Measurements from ENCODE around the gene PRR23C. TPM values are rescaled to one million over a fixed set of nuclear protein-coding genes. Genes with fewer than 3 reads are reported as not detected.

PRR23C gene
- total and polyA plus RNA-seq, 4 experiments from 2014 or later, result not detected

DNA sequence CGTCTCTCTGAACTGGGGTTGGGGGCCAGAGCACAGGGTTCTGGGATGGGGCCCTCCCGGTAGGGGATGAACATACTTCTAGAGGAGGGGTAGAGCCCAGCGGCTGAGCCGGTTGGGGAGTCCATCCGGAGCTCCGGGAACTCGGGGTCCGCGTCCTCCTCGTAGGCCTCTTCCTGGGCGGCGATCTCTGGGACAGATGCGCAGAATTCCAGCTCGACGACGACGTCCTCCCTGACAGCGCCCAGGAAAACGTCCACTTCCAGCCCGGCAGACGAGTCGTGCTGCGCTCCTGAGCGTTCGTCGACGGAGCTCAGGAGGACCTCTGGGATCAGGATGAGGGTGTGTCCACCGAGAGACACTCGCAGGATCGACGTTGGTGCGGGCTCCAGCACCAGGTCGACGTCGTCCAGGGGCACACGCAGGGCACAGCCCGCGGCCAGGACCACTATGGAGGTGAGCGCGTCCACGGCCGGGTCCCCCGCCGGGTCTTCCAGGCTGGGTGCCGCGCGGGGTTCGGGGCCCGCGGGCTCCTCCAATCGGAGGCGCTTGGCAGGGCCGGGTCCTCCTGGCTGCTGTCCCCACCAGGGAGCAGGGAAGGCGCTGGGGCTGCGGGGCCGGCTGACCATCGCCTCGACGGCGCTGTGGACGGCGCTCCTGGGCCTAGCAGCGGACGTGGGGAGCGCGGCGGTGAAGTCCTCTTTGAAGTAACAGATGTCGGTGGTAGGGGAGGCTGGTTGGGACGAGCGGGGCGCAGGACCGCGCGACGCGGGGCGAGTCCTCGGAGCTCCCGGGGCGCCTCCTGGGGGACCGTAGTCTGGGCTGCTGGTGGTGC is 24.4 kb downstream of the PRR23C start:
- ChIA-PET POLR2A (ENCODE audit: partially characterized antibody) (no interaction called here), CTCF (ENCODE audit: partially characterized antibody) (no interaction called here)
- no peaks in the 10 kb centered on the region for H3K4me1 Mint-ChIP-seq
- intact Hi-C loops (cut with micrococcal nuclease), result no loop called here
- H3K36me3 Mint-ChIP-seq, result peaks cover 0 to 5% of the 10 kb centered on the region in 2 donors
- no peak overlapping the region for H3K4me3 Mint-ChIP-seq
- peaks cover 3 to 8% of the 10 kb centered on the region in 2 donors for H3K27me3 Mint-ChIP-seq
- H3K4me1 ChIP-seq (ENCODE audit: insufficient read depth, low read length), result no peaks in the 10 kb centered on the region
- no peak overlapping the region for H3K27ac ChIP-seq (ENCODE audit: low read depth, low read length)
- no peak overlapping the region for H3K27ac Mint-ChIP-seq
- no peak for DNase-seq
- peaks cover 0 to 19% (median 6%) of the 10 kb centered on the region in 8 donors for H3K9me3 Mint-ChIP-seq
- H3K9me3 ChIP-seq (ENCODE audit: control insufficient read depth in 1 of 2, low read length in 2 of 2), result no peaks in the 10 kb centered on the region
- H3K27me3 ChIP-seq (ENCODE audit: insufficient read depth, low read length), result no peaks in the 10 kb centered on the region
- H3K4me3 ChIP-seq (ENCODE audit: low read length in 2 of 2), result no peak overlapping the region
- no peaks in the 10 kb centered on the region for H3K36me3 ChIP-seq (ENCODE audit: insufficient read depth, low read length)

DNA sequence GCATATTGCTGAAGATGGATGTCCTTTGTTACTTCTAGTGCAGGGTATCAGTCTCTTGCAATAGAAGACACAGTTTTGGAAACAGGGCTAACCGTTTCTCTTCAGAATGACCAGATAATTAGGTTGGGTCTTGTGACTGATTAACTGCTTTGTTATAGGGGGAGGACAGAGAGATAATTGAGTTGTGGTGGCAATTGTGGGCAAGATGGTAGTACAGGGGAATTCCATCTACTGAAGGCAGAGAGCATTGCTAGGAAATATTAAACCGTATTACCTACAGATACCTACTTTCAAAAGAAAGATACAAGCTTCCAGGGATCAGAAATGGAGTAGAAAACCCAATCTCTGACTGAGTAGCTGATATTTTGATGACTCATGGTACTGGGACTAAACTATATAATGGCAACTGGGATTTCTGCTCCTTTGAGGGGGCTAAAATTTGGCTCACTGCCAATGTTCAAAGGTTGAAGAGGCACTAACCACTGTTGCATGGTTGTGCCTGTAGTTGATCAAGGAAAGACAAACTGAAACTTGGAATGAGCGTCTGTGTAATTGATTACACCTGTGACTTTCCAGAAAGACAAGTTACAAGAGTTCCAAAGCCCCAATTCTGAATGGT is 28.2 kb downstream of the PRR23C start:
- POLR2A ChIA-PET (ENCODE audit: partially characterized antibody), result no interaction called here
- no peak overlapping the region for H3K27ac Mint-ChIP-seq
- H3K9me3 ChIP-seq (ENCODE audit: control insufficient read depth in 1 of 2, low read length in 2 of 2), result no peaks in the 10 kb centered on the region
- DNase-seq, result no peak
- H3K4me1 Mint-ChIP-seq, result no peaks in the 10 kb centered on the region
- H3K9me3 Mint-ChIP-seq, result peaks cover 0 to 36% (median 14%) of the 10 kb centered on the region in 8 donors
- no peaks in the 10 kb centered on the region for H3K36me3 ChIP-seq (ENCODE audit: insufficient read depth, low read length)
- intact Hi-C loops (cut with micrococcal nuclease), result no loop called here
- H3K4me3 Mint-ChIP-seq, result no peak overlapping the region
- no peak overlapping the region for H3K27ac ChIP-seq (ENCODE audit: low read depth, low read length)
- H3K4me3 ChIP-seq (ENCODE audit: low read length in 2 of 2), result no peak overlapping the region
- CTCF ChIA-PET (ENCODE audit: partially characterized antibody), result interaction anchor here (0.9 kb wide), 1 partner anchor 36 kb away, joined by 3 read pairs; no protein-coding TSS in a partner anchor
- peaks cover 0 to 5% of the 10 kb centered on the region in 2 donors for H3K36me3 Mint-ChIP-seq
- no peaks in the 10 kb centered on the region for H3K4me1 ChIP-seq (ENCODE audit: insufficient read depth, low read length)
- peaks cover 5 to 8% of the 10 kb centered on the region in 2 donors for H3K27me3 Mint-ChIP-seq
- H3K27me3 ChIP-seq (ENCODE audit: insufficient read depth, low read length), result no peaks in the 10 kb centered on the region

DNA sequence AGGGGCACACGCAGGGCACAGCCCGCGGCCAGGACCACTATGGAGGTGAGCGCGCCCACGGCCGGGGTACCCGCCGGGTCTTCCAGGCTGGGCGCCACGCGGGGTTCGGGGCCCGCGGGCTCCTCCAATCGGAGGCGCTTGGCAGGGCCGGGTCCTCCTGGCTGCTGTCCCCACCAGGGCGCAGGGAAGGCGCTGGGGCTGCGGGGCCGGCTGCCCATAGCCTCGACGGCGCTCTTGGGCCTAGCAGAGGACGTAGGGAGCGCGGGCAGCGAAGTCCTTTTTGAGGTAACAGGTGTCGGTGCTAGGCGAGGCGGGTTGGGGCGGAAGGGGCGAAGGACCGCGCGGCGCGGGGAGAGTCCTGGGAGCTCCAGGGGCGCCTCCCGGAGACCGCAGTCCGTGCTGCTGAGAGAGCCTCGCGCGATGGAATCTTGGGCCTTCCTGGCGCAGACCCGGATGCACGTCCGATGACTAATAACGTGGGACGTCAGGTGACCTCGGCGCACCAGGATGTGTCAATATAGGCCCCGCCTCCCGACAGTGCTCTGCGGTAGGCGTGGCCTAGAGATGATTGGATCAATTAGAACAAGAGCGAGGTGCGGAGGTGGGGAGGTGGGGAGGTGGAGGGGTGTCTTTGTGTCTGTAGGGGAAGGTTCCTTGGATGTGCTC is 38.5 kb downstream of the PRR23C start, which contains the start of gene PRR23A:
TSS of gene PRR23A (minus strand) at position 218 of the 666 bp plus-strand sequence. CDS start at position 218, 0 bp downstream.
- no peak within 1 kb of the TSS for H3K27ac Mint-ChIP-seq
- H3K4me3 Mint-ChIP-seq, result no peak within 1 kb of the TSS
- DNase-seq, result no peak
- Histone ChIP-seq H3K4me3 (ENCODE audit: low read length in 2 of 2) (no peak within 1 kb of the TSS), H3K4me1 (ENCODE audit: insufficient read depth, low read length) (no peaks in the 10 kb centered on the region), H3K27me3 (ENCODE audit: insufficient read depth, low read length) (no peaks in the 10 kb centered on the region), H3K27ac (ENCODE audit: low read depth, low read length) (no peak within 1 kb of the TSS), H3K9me3 (ENCODE audit: control insufficient read depth in 1 of 2, low read length in 2 of 2) (no peaks in the 10 kb centered on the region), H3K36me3 (ENCODE audit: insufficient read depth, low read length) (no peaks in the 10 kb centered on the region)
- intact Hi-C loops (cut with micrococcal nuclease), result no loop called here
- peaks cover 0 to 5% of the 10 kb centered on the region in 2 donors for H3K36me3 Mint-ChIP-seq
- CTCF ChIA-PET (ENCODE audit: partially characterized antibody), result no interaction called here
- POLR2A ChIA-PET (ENCODE audit: partially characterized antibody), result no interaction called here
- peaks cover 2% of the 10 kb centered on the region in 2 donors for H3K27me3 Mint-ChIP-seq
- H3K9me3 Mint-ChIP-seq, result peaks cover 0 to 36% (median 14%) of the 10 kb centered on the region in 8 donors
- no peaks in the 10 kb centered on the region for H3K4me1 Mint-ChIP-seq

DNA sequence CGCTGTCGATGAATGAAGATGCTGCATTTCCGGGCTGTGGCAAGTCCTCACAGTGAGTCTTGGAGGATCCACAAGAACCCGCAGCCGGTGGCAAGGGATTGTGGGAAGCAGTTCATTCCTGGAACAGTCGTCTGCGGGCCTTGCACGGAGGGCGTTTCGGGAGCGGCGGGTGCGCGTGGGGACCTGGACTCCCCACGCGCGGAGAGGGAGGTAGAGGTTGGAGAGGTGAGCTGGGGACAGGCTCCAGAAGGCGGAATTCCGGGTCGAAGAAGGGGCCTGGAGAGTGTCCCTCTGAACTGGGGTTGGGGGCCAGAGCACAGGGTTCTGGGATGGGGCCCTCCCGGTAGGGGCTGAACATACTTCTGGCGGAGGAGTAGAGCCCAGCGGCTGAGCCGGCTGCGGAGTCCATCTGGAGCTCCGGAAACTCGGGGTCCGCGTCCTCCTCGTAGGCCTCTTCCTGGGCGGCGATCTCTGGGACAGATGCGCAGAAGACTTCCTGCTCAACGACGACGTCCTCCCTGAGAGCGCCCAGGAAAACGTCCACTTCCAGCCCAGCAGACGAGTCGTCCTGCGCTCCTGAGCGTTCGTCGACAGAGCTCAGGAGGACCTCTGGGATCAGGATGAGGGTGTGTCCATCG is 39.2 kb downstream of the PRR23C start:
- ChIA-PET POLR2A (ENCODE audit: partially characterized antibody) (no interaction called here), CTCF (ENCODE audit: partially characterized antibody) (no interaction called here)
- no peak for DNase-seq
- Histone ChIP-seq H3K4me3 (ENCODE audit: low read length in 2 of 2) (no peak overlapping the region), H3K27ac (ENCODE audit: low read depth, low read length) (no peak overlapping the region), H3K36me3 (ENCODE audit: insufficient read depth, low read length) (no peaks in the 10 kb centered on the region), H3K9me3 (ENCODE audit: control insufficient read depth in 1 of 2, low read length in 2 of 2) (no peaks in the 10 kb centered on the region), H3K27me3 (ENCODE audit: insufficient read depth, low read length) (no peaks in the 10 kb centered on the region), H3K4me1 (ENCODE audit: insufficient read depth, low read length) (no peaks in the 10 kb centered on the region)
- Mint-ChIP-seq H3K27ac (no peak overlapping the region), H3K4me3 (no peak overlapping the region), H3K9me3 (peaks cover 0 to 42% (median 19%) of the 10 kb centered on the region in 8 donors), H3K4me1 (no peaks in the 10 kb centered on the region), H3K36me3 (peaks cover 0 to 5% of the 10 kb centered on the region in 2 donors), H3K27me3 (peaks cover 2 to 5% of the 10 kb centered on the region in 2 donors)
- intact Hi-C loops (cut with micrococcal nuclease), result no loop called here

DNA sequence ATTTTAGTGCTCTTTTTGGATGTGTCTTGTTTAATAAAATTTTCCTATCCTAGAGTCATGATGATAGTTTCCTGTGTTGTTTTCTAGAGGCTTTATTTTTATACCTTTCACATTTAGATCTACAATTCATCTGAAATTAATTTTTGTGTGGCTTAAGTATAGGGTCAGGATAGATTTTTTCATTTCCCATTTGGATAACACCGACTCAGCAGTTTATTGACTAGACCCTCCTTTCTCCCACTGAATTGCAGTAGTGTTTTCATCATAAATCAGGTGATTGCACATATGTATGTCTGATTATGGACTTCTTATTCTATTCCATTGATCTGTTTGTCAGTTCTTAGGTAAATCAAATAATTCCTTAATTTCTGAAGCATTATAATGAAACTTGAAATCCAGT is 49.0 kb downstream of the PRR23C start:
- CTCF ChIA-PET (ENCODE audit: partially characterized antibody), result no interaction called here
- H3K9me3 Mint-ChIP-seq, result peaks cover 0 to 7% (median 1%) of the 10 kb centered on the region in 8 donors
- no peak overlapping the region for H3K4me3 Mint-ChIP-seq
- H3K4me3 ChIP-seq (ENCODE audit: low read length in 2 of 2), result no peak overlapping the region
- peaks cover 14 to 25% of the 10 kb centered on the region in 2 donors for H3K27me3 Mint-ChIP-seq
- intact Hi-C loops (cut with micrococcal nuclease), result no loop called here
- no peaks in the 10 kb centered on the region for H3K4me1 ChIP-seq (ENCODE audit: insufficient read depth, low read length)
- no peak overlapping the region for H3K27ac ChIP-seq (ENCODE audit: low read depth, low read length)
- H3K27me3 ChIP-seq (ENCODE audit: insufficient read depth, low read length), result no peaks in the 10 kb centered on the region
- DNase-seq, result no peak
- H3K27ac Mint-ChIP-seq, result no peak overlapping the region
- no peaks in the 10 kb centered on the region for H3K36me3 ChIP-seq (ENCODE audit: insufficient read depth, low read length)
- H3K4me1 Mint-ChIP-seq, result no peaks in the 10 kb centered on the region
- POLR2A ChIA-PET (ENCODE audit: partially characterized antibody), result no interaction called here
- H3K9me3 ChIP-seq (ENCODE audit: control insufficient read depth in 1 of 2, low read length in 2 of 2), result no peaks in the 10 kb centered on the region
- no peaks in the 10 kb centered on the region for H3K36me3 Mint-ChIP-seq

Other genes with a start within 250 kb of the PRR23C start
- 10 to 100 TPM; 44.8 to 52.1 TPM for gene PIK3CB, start 210.0 kb downstream of the PRR23C start, total RNA-seq
- gene PIK3CB, start 210.0 kb downstream of the PRR23C start, polyA plus RNA-seq, result 10 to 100 TPM; 14.4 to 23.9 TPM
- gene FOXL2, start 97.8 kb downstream of the PRR23C start, total RNA-seq, result not detected
- gene FOXL2, start 97.8 kb downstream of the PRR23C start, polyA plus RNA-seq, result not detected
- gene FOXL2NB, start 97.7 kb downstream of the PRR23C start, total RNA-seq, result not detected
- under 1 TPM in 1 of 2 donors, not detected in 1; 0.04 TPM for gene FOXL2NB, start 97.7 kb downstream of the PRR23C start, polyA plus RNA-seq
- gene PRR23A, start 38.6 kb downstream of the PRR23C start, total RNA-seq, result not detected
- not detected for gene PRR23A, start 38.6 kb downstream of the PRR23C start, polyA plus RNA-seq
- gene PRR23B, start 24.0 kb downstream of the PRR23C start, total RNA-seq, result not detected
- gene PRR23B, start 24.0 kb downstream of the PRR23C start, polyA plus RNA-seq, result not detected